GM12892 (cell line): ENCODE results near the gene SKIC3.

Experiments used
- POLR2A ChIP-seq: IDR thresholded peaks from 2 replicates; pipeline ENCODE4 v1.6.1; 2011; ENCODE audit warnings: low read depth, low read length, control low read depth
- TAF1 ChIP-seq: IDR thresholded peaks from 2 replicates; pipeline ENCODE4 v1.6.1; 2011; ENCODE audit warnings: low read depth, mild to moderate bottlenecking, control low read depth, low read length, borderline replicate concordance

DNA sequence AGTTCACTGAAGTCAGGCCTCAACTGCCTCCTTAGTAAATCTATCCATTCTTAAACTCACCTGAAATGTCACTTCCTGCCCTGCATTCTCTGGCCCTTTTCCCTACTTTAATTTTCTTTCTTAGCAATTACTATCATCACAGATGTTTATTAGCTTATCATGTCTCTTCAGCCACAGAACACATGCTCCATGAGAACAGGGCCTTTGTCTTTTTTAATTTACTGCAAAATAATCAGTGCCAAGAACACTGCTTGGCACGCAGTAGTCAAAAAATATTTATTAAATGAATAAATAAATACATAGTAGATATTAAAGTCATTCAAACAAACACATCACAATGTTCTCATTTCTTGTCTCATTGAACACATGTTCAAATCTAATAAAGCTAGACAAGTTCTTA, 46.2 kb downstream of the SKIC3 start:
- TF ChIP-seq TAF1: no peak
- TF ChIP-seq POLR2A: no peak
